Measurements from ENCODE around the gene UBXN4.
"Not testable (repeated sequence)": the region's sequence is repeated elsewhere in the genome, so short reads cannot be mapped to it uniquely, and the experiment has no call there.

Gene UBXN4

GRCh38 chr2:135741395-135742324 lies at the start of gene UBXN4:
Gene UBXN4 (plus strand): TSS chr2:135741855. CDS start chr2:135741930, 75 bp downstream.
- no peak for TF ChIP-seq CTCF (IDR thresholded peaks at IDR 0.05)
- DNase-seq (ENCODE audit: low spot score) = peak; percentile 99
- H3K27ac ChIP-seq = peak within 1 kb of the TSS; percentile 99 to 100
- peak within 1 kb of the TSS; percentile 96 for H3K4me3 ChIP-seq

- no peak overlapping the region for H3K27ac ChIP-seq
- no peak for DNase-seq (ENCODE audit: low spot score)
- no peak overlapping the region for H3K4me3 ChIP-seq
- TF ChIP-seq CTCF (IDR thresholded peaks at IDR 0.05) = no peak
Observed at GRCh38 chr2:135694711-135695110, 46.9 kb upstream of the UBXN4 start.

GRCh38 chr2:135698838-135699237 lies 42.8 kb upstream of the UBXN4 start:
- no peak overlapping the region for H3K4me3 ChIP-seq
- no peak for DNase-seq (ENCODE audit: low spot score)
- TF ChIP-seq CTCF (IDR thresholded peaks at IDR 0.05) = no peak
- no peak overlapping the region for H3K27ac ChIP-seq

- Histone ChIP-seq H3K4me3 (no peak overlapping the region), H3K27ac (no peak overlapping the region)
- no peak for TF ChIP-seq CTCF (IDR thresholded peaks at IDR 0.05)
- no peak for DNase-seq (ENCODE audit: low spot score)
Observed at GRCh38 chr2:135701442-135701841, 40.2 kb upstream of the UBXN4 start.

- H3K27ac ChIP-seq = no peak overlapping the region
- no peak overlapping the region for H3K4me3 ChIP-seq
- TF ChIP-seq CTCF (IDR thresholded peaks at IDR 0.05) = no peak
- no peak for DNase-seq (ENCODE audit: low spot score)
Observed at GRCh38 chr2:135703300-135703699, 38.4 kb upstream of the UBXN4 start.

- H3K4me3 ChIP-seq; H3K27ac ChIP-seq; DNase-seq (ENCODE audit: low spot score): not testable (repeated sequence)
Observed at GRCh38 chr2:135704075-135704474, 37.6 kb upstream of the UBXN4 start.

- TF ChIP-seq CTCF (IDR thresholded peaks at IDR 0.05) = no peak
- DNase-seq (ENCODE audit: low spot score) = no peak
- no peak overlapping the region for H3K27ac ChIP-seq
- no peak overlapping the region for H3K4me3 ChIP-seq
Observed at GRCh38 chr2:135708159-135708558, 33.5 kb upstream of the UBXN4 start.

All from coronary artery (tissue), 2 donors.